GM12878 (cell line): ENCODE results near the gene CS.
"Not testable (repeated sequence)": the region's sequence is repeated elsewhere in the genome, so short reads cannot be mapped to it uniquely, and the experiment has no call there.

ENCODE experiments used
- EGR1 ChIP-seq, 2 experiments: IDR thresholded peaks; 1 replicate in 1 of 2; 2 replicates in 1 of 2; pipeline ENCODE4 v1.6.1; 2011 to 2012; ENCODE audit warnings: low read depth in 2 of 2, low read length in 2 of 2, borderline replicate concordance in 1 of 2, mild to moderate bottlenecking in 1 of 2, moderate library complexity in 1 of 2
- EZH2 ChIP-seq: IDR thresholded peaks from 2 replicates; pipeline ENCODE4 v1.6.1; 2012; ENCODE audit warnings: low read depth, mild to moderate bottlenecking, control low read depth, inconsistent platforms, low read length, borderline replicate concordance; ENCODE audit not compliant: control insufficient read depth
- GABPA ChIP-seq: IDR thresholded peaks from 2 replicates; pipeline ENCODE4 v1.6.1; 2014; ENCODE audit warnings: antibody characterized with exemption, low read depth, mild to moderate bottlenecking, inconsistent platforms
- JUNB ChIP-seq: IDR thresholded peaks from 2 replicates; pipeline ENCODE4 v1.6.1; 2016; ENCODE audit warnings: antibody characterized with exemption, mild to moderate bottlenecking
- NR2F1 ChIP-seq: fragments of 450-650 bp; conservative IDR thresholded peaks from 2 replicates; pipeline ENCODE4 v1.6.1; 2017; ENCODE audit warnings: mild to moderate bottlenecking
- POLR2A ChIP-seq: IDR thresholded peaks from 2 replicates; pipeline ENCODE4 v1.6.1; 2011; ENCODE audit warnings: low read depth, mild to moderate bottlenecking, low read length
- TAF1 ChIP-seq: IDR thresholded peaks from 2 replicates; pipeline ENCODE4 v1.6.1; 2011; ENCODE audit warnings: mild to moderate bottlenecking, low read depth, low read length, borderline replicate concordance
- TF ChIP-seq, protein P1 (sequence below), 3 experiments: IDR thresholded peaks in 2 of 3; conservative IDR thresholded peaks in 1 of 3; 2 replicates each; pipeline ENCODE4 v1.5.1; 2011; ENCODE audit warnings: low read depth in 3 of 3, low read length in 3 of 3, mild to moderate bottlenecking in 3 of 3, control low read depth in 2 of 3, moderate library complexity in 2 of 3, inconsistent platforms in 1 of 3, mixed read lengths in 1 of 3; ENCODE audit not compliant: control insufficient read depth in 2 of 3, insufficient read depth in 1 of 3; ENCODE audit errors: extremely low read depth in 1 of 3
- TF ChIP-seq, protein P2 (sequence below): IDR thresholded peaks from 2 replicates; pipeline ENCODE4 v1.6.1; 2012; ENCODE audit warnings: low read depth, low read length, improper control_type of control experiment

DNA sequence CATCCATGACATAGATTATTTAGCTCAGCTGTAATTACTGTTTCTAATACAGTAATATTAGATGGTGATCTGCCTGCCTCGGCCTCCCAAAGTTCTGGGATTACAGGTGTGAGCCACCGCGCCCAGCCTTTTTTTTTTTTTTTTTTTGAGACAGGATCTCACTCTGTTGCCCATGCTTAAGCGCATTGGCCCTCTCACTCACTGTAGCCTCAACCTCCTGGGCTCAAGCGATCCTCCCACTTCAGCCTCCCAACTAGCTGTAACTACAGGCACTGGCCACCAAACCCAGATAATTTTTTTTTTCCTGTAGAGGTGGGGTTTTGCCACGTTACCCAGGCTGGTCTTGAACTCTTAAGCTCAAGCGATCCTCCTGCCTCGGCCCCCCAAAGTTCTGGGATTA lies 35.4 kb upstream of the CS start:
- not testable (repeated sequence) for TF ChIP-seq NR2F1; JUNB; TAF1; EGR1 (IDR thresholded peaks at IDR 0.05; ENCODE audit: borderline replicate concordance in 1 of 2, low read depth in 2 of 2, low read length in 2 of 2); POLR2A; GABPA; EZH2
- TF ChIP-seq, protein P1, sequence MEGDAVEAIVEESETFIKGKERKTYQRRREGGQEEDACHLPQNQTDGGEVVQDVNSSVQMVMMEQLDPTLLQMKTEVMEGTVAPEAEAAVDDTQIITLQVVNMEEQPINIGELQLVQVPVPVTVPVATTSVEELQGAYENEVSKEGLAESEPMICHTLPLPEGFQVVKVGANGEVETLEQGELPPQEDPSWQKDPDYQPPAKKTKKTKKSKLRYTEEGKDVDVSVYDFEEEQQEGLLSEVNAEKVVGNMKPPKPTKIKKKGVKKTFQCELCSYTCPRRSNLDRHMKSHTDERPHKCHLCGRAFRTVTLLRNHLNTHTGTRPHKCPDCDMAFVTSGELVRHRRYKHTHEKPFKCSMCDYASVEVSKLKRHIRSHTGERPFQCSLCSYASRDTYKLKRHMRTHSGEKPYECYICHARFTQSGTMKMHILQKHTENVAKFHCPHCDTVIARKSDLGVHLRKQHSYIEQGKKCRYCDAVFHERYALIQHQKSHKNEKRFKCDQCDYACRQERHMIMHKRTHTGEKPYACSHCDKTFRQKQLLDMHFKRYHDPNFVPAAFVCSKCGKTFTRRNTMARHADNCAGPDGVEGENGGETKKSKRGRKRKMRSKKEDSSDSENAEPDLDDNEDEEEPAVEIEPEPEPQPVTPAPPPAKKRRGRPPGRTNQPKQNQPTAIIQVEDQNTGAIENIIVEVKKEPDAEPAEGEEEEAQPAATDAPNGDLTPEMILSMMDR (IDR thresholded peaks at IDR 0.05 in 2 of 3, conservative IDR thresholded peaks at IDR 0.05 in 1 of 3; ENCODE audit: control insufficient read depth in 2 of 3, extremely low read depth in 1 of 3, insufficient read depth in 1 of 3, low read depth in 3 of 3, low read length in 3 of 3): not testable (repeated sequence)
- TF ChIP-seq, protein P2, sequence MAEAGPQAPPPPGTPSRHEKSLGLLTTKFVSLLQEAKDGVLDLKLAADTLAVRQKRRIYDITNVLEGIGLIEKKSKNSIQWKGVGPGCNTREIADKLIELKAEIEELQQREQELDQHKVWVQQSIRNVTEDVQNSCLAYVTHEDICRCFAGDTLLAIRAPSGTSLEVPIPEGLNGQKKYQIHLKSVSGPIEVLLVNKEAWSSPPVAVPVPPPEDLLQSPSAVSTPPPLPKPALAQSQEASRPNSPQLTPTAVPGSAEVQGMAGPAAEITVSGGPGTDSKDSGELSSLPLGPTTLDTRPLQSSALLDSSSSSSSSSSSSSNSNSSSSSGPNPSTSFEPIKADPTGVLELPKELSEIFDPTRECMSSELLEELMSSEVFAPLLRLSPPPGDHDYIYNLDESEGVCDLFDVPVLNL: not testable (repeated sequence)
